Ectodermal cell (in vitro differentiated cells): ENCODE results near the gene ATP6V0E2.

ENCODE experiments used
- H3K27ac ChIP-seq: 2 replicates; pipeline ENCODE4 v1.7.0; 2013; ENCODE audit warnings: mild to moderate bottlenecking, low read depth, low read length; ENCODE audit not compliant: insufficient read depth, poor library complexity, severe bottlenecking
- H3K27me3 ChIP-seq: 2 replicates; pipeline ENCODE4 v1.7.0; 2013; ENCODE audit warnings: mild to moderate bottlenecking, low read length; ENCODE audit not compliant: insufficient read depth, control insufficient read depth, poor library complexity, severe bottlenecking
- H3K36me3 ChIP-seq: one replicate; pipeline ENCODE4 v1.7.0; 2013; ENCODE audit warnings: low read length; ENCODE audit not compliant: control insufficient read depth, insufficient read depth
- H3K4me1 ChIP-seq: one replicate; pipeline ENCODE4 v1.7.0; 2013; ENCODE audit warnings: low read length; ENCODE audit not compliant: control insufficient read depth, insufficient read depth
- H3K4me3 ChIP-seq: 2 replicates; pipeline ENCODE4 v1.7.0; 2013; ENCODE audit warnings: low read depth, low read length, control low read depth; ENCODE audit not compliant: insufficient read depth
- H3K9me3 ChIP-seq: 2 replicates; pipeline ENCODE4 v1.7.0; 2013; ENCODE audit warnings: mild to moderate bottlenecking, low read length, moderate library complexity; ENCODE audit not compliant: control insufficient read depth
- WGBS, 2 experiments: methylation state at CpG; one replicate each; pipeline ENCODE4 v1.1.7; 2013; ENCODE audit warnings: missing lambda C conversion rate in 2 of 2; 5-methylcytosine and 5-hydroxymethylcytosine counted together

The ATP6V0E2 gene

DNA sequence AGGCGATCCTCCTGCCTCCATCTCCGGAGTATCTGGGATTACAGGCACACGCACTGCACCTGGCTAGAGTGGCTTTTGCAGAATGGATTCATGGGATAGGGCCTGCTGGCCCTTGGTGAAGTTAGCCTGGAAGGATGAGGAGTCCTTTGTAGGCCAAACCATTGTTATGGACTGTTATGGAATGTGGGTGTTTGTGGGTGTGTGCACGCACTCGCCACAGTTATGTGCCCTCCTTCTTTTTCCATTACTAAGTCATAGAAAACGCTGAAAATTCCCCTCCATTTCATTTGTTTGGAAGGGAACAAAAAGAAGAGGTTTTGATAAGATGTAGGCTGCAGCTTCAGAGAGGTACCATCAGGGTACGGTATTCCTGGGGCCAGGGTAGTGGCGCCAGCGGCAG, 20.6 kb upstream of the ATP6V0E2 start:
- H3K36me3 ChIP-seq, result no peaks in the 10 kb centered on the region
- no peaks in the 10 kb centered on the region for H3K9me3 ChIP-seq
- H3K4me3 ChIP-seq, result no peak overlapping the region
- 94 to 95% methylated on average over 7 to 9 of the region's 9 CpGs for WGBS, 2 experiments
- H3K4me1 ChIP-seq, result peaks cover 22% of the 10 kb centered on the region
- no peaks in the 10 kb centered on the region for H3K27me3 ChIP-seq
- H3K27ac ChIP-seq, result no peak overlapping the region

DNA sequence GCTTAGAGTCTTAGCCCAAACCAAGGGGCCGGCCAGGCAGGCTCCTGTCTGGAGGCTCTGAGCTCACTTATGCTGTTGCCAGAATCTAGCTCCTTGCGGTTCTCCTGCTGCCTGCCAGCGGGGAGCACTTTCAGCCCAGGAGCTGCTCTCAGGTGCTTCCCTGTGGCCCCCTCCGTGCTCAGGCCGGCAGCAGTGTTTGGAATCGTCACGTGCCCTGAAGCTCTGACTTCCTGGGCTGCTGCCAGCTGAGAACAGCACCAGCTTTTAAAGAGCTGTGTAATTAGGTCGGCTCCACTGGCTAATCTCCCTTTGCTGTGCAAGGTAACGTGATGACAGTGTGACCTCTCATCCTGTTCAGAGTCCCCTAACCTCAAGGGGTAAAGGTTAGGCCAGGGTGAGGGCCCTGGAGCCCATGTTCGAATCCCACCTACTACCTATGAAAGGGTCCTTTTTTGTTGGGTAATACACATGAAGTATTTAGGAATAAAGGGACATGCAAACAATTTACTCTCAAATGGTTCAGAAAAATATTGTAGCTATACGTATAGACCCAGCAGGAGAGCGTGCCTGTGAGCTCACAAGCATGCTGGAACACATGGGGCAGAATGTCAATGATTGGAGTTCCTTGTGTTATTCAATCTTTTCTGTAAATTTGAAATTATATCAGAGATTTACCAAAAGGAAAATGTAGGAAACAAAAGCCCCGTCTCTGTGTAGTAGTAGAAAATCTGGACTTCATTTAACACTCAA, 19.0 kb upstream of the ATP6V0E2 start:
- H3K4me3 ChIP-seq, result no peak overlapping the region
- H3K9me3 ChIP-seq, result no peaks in the 10 kb centered on the region
- no peaks in the 10 kb centered on the region for H3K27me3 ChIP-seq
- peaks cover 20% of the 10 kb centered on the region for H3K4me1 ChIP-seq
- H3K36me3 ChIP-seq, result no peaks in the 10 kb centered on the region
- WGBS, 2 experiments, result 30% methylated on average over 12 to 13 of the region's 13 CpGs
- peak overlapping the region; percentile 13 for H3K27ac ChIP-seq

DNA sequence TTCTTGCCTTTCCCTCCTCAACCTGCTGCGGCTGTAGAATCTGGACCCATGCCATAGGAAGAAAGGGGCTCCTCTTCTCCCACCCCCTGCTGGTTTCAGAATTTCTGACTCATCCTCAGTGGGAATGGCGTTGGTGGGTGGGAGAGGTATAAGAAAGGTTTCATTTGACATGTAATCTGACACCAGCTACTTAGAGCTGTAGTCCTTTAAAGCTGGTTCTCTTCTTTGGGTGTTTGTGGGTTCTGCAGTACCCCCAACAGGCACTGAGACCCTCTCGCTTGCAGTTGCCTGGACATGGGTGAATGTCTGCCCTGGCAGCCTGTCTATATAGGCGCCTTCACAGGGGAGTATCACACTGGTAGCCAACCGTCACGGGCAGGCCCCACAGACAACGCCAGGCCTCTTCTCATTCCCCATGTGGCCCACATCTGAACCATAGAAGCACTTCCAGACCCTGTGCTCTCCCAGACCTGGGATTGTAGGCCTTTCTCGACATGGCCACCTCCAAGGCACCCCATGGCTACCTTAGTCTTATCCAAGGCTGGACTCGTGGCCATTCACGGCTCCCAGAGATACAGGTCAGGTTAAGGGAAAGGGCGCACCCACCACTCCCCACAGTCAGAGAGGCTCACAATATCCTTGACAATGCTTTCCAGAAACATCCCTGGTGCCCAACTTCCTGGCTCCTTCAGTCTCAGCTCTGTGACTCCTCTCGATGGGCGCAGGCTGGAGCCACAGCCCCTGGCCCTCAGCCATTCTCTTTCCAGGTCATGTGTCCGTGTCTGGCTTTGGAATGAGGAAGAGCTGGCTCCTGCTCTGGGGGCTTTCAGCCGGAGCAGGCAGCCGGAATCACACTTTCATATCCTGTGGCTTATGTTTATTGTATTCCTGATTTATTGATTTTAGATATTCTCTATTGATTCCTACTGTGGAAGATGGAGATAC, 18.1 kb upstream of the ATP6V0E2 start:
- H3K4me1 ChIP-seq, result peaks cover 16% of the 10 kb centered on the region
- H3K4me3 ChIP-seq, result no peak overlapping the region
- H3K27ac ChIP-seq, result no peak overlapping the region
- no peaks in the 10 kb centered on the region for H3K27me3 ChIP-seq
- 80 to 85% methylated on average over 16 of the region's 16 CpGs for WGBS, 2 experiments
- no peaks in the 10 kb centered on the region for H3K36me3 ChIP-seq
- no peaks in the 10 kb centered on the region for H3K9me3 ChIP-seq

DNA sequence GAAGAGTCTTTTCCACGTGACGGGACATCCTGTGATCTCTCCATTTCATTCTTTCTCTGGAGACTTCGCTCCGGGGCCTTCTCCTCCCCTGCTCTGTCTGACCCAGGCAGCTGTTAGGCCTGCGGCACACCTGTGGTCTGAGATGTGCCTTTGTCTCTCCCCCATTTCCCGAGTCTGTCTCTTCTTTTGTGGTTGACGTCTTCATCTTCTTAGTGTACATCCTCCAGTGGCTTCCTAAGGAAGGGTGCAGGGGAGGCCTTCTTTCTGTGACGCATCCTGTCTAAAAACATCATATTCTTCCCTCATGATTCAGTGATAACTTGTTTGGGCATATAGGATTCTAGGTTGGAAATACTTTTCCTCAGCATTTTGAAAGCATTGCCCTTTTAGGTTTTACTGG, 17.2 kb upstream of the ATP6V0E2 start:
- H3K4me3 ChIP-seq, result no peak overlapping the region
- H3K36me3 ChIP-seq, result no peaks in the 10 kb centered on the region
- 90 to 91% methylated on average over 7 to 8 of the region's 8 CpGs for WGBS, 2 experiments

GRCh38 chr7:149859369-149859768, 14.4 kb upstream of the ATP6V0E2 start:
- Histone ChIP-seq H3K4me1 (peaks cover 15% of the 10 kb centered on the region), H3K4me3 (no peak overlapping the region), H3K27me3 (no peaks in the 10 kb centered on the region), H3K36me3 (peaks cover 3% of the 10 kb centered on the region), H3K9me3 (no peaks in the 10 kb centered on the region), H3K27ac (no peak overlapping the region)
- 90 to 91% methylated on average over 6 of the region's 6 CpGs for WGBS, 2 experiments

More for the DNA sequence above, 17.2 kb upstream of the ATP6V0E2 start:
- Histone ChIP-seq H3K9me3 (no peaks in the 10 kb centered on the region), H3K4me1 (peaks cover 16% of the 10 kb centered on the region), H3K27ac (no peak overlapping the region), H3K27me3 (no peaks in the 10 kb centered on the region)

GRCh38 chr7:149859876-149860275, 13.9 kb upstream of the ATP6V0E2 start:
- H3K4me3 ChIP-seq, result no peak overlapping the region
- no peaks in the 10 kb centered on the region for H3K27me3 ChIP-seq
- H3K27ac ChIP-seq, result no peak overlapping the region
- 93 to 94% methylated on average over 4 of the region's 4 CpGs for WGBS, 2 experiments
- H3K36me3 ChIP-seq, result peaks cover 3% of the 10 kb centered on the region
- peaks cover 10% of the 10 kb centered on the region for H3K4me1 ChIP-seq
- H3K9me3 ChIP-seq, result no peaks in the 10 kb centered on the region

DNA sequence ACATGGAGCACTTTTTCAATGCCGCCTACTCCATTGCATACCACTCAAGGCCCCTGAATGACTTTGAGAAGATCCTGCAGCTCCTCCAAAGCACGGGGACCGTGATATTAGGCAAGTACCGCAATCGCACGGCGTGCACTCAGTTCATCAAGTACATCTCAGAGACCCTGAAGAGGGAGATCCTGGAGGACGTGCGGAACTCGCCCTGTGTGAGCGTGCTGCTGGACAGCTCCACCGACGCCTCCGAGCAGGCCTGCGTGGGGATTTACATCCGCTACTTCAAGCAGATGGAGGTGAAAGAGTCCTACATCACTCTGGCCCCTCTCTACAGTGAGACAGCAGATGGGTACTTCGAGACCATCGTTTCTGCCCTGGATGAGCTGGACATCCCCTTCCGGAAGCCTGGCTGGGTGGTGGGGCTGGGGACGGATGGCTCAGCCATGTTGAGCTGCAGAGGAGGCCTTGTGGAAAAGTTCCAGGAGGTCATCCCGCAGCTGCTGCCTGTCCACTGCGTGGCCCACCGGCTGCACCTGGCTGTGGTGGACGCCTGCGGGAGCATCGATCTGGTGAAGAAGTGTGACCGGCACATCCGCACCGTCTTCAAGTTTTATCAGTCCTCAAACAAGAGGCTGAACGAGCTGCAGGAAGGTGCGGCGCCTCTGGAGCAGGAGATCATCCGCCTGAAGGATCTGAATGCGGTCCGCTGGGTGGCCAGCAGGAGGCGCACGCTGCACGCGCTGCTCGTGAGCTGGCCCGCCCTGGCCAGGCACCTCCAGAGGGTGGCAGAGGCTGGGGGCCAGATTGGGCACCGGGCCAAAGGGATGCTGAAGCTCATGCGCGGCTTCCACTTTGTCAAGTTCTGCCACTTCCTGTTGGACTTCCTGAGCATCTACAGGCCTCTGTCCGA, 12.7 kb upstream of the ATP6V0E2 start:
- 86% methylated on average over 45 of the region's 45 CpGs for WGBS, 2 experiments
- Histone ChIP-seq H3K27me3 (no peaks in the 10 kb centered on the region), H3K27ac (no peak overlapping the region), H3K4me1 (no peaks in the 10 kb centered on the region), H3K9me3 (no peaks in the 10 kb centered on the region), H3K4me3 (no peak overlapping the region), H3K36me3 (peaks cover 3% of the 10 kb centered on the region)

DNA sequence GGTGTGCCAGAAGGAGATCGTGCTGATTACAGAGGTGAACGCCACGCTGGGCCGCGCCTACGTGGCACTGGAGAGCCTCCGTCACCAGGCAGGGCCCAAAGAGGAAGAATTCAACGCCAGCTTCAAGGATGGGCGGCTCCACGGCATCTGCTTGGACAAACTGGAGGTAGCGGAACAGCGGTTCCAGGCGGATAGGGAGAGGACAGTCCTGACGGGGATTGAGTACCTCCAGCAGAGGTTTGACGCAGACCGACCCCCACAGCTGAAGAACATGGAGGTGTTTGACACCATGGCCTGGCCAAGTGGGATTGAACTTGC, 12.1 kb upstream of the ATP6V0E2 start:
- Histone ChIP-seq H3K4me1 (no peaks in the 10 kb centered on the region), H3K27ac (no peak overlapping the region), H3K27me3 (no peaks in the 10 kb centered on the region), H3K36me3 (peaks cover 3% of the 10 kb centered on the region), H3K9me3 (no peaks in the 10 kb centered on the region), H3K4me3 (no peak overlapping the region)
- 96% methylated on average over 16 of the region's 16 CpGs for WGBS, 2 experiments

DNA sequence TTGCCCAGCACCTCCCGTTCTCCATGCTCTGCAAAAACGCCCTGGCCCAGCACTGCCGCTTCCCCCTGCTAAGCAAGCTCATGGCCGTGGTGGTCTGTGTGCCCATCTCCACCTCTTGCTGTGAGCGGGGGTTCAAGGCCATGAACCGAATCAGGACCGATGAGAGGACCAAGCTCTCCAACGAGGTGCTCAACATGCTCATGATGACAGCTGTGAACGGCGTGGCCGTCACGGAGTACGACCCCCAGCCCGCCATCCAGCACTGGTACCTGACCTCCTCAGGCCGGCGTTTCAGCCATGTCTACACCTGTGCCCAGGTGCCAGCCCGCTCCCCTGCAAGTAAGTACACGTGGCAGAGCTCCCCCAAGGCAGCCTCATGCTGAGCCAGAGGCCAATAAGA, 11.6 kb upstream of the ATP6V0E2 start:
- peaks cover 3% of the 10 kb centered on the region for H3K36me3 ChIP-seq
- no peaks in the 10 kb centered on the region for H3K4me1 ChIP-seq
- 93 to 97% methylated on average over 18 of the region's 18 CpGs for WGBS, 2 experiments
- no peak overlapping the region for H3K4me3 ChIP-seq
- no peak overlapping the region for H3K27ac ChIP-seq
- no peaks in the 10 kb centered on the region for H3K27me3 ChIP-seq
- no peaks in the 10 kb centered on the region for H3K9me3 ChIP-seq
